ENCODE measurements around the gene CHN1.

CHN1 gene

GRCh38 chr2:174812037-174812436, 193.1 kb downstream of the CHN1 start:
- no peak for TF ChIP-seq CTCF (IDR thresholded peaks at IDR 0.05; ENCODE audit: extremely low read depth, missing control alignments)
- DNase-seq (ENCODE audit: low spot score): no peak

- no peak for DNase-seq (ENCODE audit: low spot score)
- TF ChIP-seq CTCF (IDR thresholded peaks at IDR 0.05; ENCODE audit: extremely low read depth, missing control alignments): no peak
These were observed 197.2 kb downstream of the CHN1 start for GRCh38 chr2:174807931-174808330.

GRCh38 chr2:174805803-174806202, 199.4 kb downstream of the CHN1 start:
- no peak for TF ChIP-seq CTCF (IDR thresholded peaks at IDR 0.05; ENCODE audit: extremely low read depth, missing control alignments)
- DNase-seq (ENCODE audit: low spot score): no peak

- DNase-seq (ENCODE audit: low spot score): no peak
- TF ChIP-seq CTCF (IDR thresholded peaks at IDR 0.05; ENCODE audit: extremely low read depth, missing control alignments): no peak
These were observed 202.7 kb downstream of the CHN1 start for GRCh38 chr2:174802459-174802858.

GRCh38 chr2:174800436-174801205, 204.6 kb downstream of the CHN1 start:
- DNase-seq (ENCODE audit: low spot score): no peak
- no peak for TF ChIP-seq CTCF (IDR thresholded peaks at IDR 0.05; ENCODE audit: extremely low read depth, missing control alignments)

GRCh38 chr2:174798801-174799200, 206.4 kb downstream of the CHN1 start:
- TF ChIP-seq CTCF (IDR thresholded peaks at IDR 0.05; ENCODE audit: extremely low read depth, missing control alignments): no peak
- DNase-seq (ENCODE audit: low spot score): no peak

- no peak for DNase-seq (ENCODE audit: low spot score)
- TF ChIP-seq CTCF (IDR thresholded peaks at IDR 0.05; ENCODE audit: extremely low read depth, missing control alignments): no peak
These were observed 207.4 kb downstream of the CHN1 start for GRCh38 chr2:174797781-174798276.
